ENCODE results near the gene RAB7A. TPM values are rescaled to one million over a fixed set of nuclear protein-coding genes. Genes with fewer than 3 reads are reported as not detected.
A peak's percentile ranks its signal among the peaks of the same experiment; 100 is the strongest.
"Not testable (repeated sequence)": the region's sequence is repeated elsewhere in the genome, so short reads cannot be mapped to it uniquely, and the experiment has no call there.

Gene RAB7A
- total RNA-seq, 2 donors from 2014 or later = 283 to 314 TPM

- no peak for ATAC-seq
- Mint-ChIP-seq H3K27ac (no peak overlapping the region), H3K36me3 (no peaks in the 10 kb centered on the region), H3K9me3 (no peaks in the 10 kb centered on the region)
- DNase-seq (ENCODE audit: low spot score in 2 of 2) = no peak
Observed at GRCh38 chr3:128707928-128708494, 18.0 kb upstream of the RAB7A start.

- Mint-ChIP-seq H3K9me3 (no peaks in the 10 kb centered on the region), H3K27ac (peak overlapping the region in 1 of 2 donors; percentile 35), H3K36me3 (no peaks in the 10 kb centered on the region)
- DNase-seq (ENCODE audit: low spot score in 2 of 2) (no peak), ATAC-seq (no peak)
Observed at GRCh38 chr3:128709038-128709437, 16.9 kb upstream of the RAB7A start.

- no peak overlapping the region for H3K27ac Mint-ChIP-seq
- ATAC-seq = no peak
- DNase-seq (ENCODE audit: low spot score in 2 of 2) = no peak
- no peaks in the 10 kb centered on the region for H3K36me3 Mint-ChIP-seq
- H3K9me3 Mint-ChIP-seq = no peaks in the 10 kb centered on the region
Observed at GRCh38 chr3:128709506-128710210, 16.3 kb upstream of the RAB7A start.

GRCh38 chr3:128710816-128711433, 15.1 kb upstream of the RAB7A start:
- ATAC-seq (no peak), DNase-seq (ENCODE audit: low spot score in 2 of 2) (no peak)
- Mint-ChIP-seq H3K27ac (no peak overlapping the region), H3K36me3 (no peaks in the 10 kb centered on the region), H3K9me3 (peaks cover 0 to 4% of the 10 kb centered on the region in 2 donors)

GRCh38 chr3:128712848-128713247, 13.1 kb upstream of the RAB7A start:
- ATAC-seq (no peak), DNase-seq (ENCODE audit: low spot score in 2 of 2) (no peak)
- no peak overlapping the region for H3K27ac Mint-ChIP-seq
- H3K36me3 Mint-ChIP-seq = no peaks in the 10 kb centered on the region
- peaks cover 0 to 4% of the 10 kb centered on the region in 2 donors for H3K9me3 Mint-ChIP-seq

- ATAC-seq = peak; percentile 55 to 95
- DNase-seq (ENCODE audit: low spot score in 2 of 2) = peak; percentile 12 to 68
- H3K27ac Mint-ChIP-seq = peak overlapping the region; percentile 58 to 60
- H3K9me3 Mint-ChIP-seq = peaks cover 0 to 4% of the 10 kb centered on the region in 2 donors
- no peaks in the 10 kb centered on the region for H3K36me3 Mint-ChIP-seq
Observed at GRCh38 chr3:128714887-128715491, 11.0 kb upstream of the RAB7A start.

GRCh38 chr3:128718892-128719291, 7.1 kb upstream of the RAB7A start:
- not testable (repeated sequence) for H3K9me3 Mint-ChIP-seq, ATAC-seq, H3K36me3 Mint-ChIP-seq, H3K27ac Mint-ChIP-seq
- peak in 1 of 2 donors; percentile 20 for DNase-seq (ENCODE audit: low spot score in 2 of 2)

GRCh38 chr3:128720891-128721290, 5.1 kb upstream of the RAB7A start:
- Mint-ChIP-seq H3K27ac (no peak overlapping the region), H3K9me3 (peaks cover 0 to 12% of the 10 kb centered on the region in 2 donors), H3K36me3 (peaks cover 0 to 9% of the 10 kb centered on the region in 2 donors)
- DNase-seq (ENCODE audit: low spot score in 2 of 2) = no peak
- ATAC-seq = no peak

GRCh38 chr3:128723477-128723876, 2.5 kb upstream of the RAB7A start:
- DNase-seq (ENCODE audit: low spot score in 2 of 2) = no peak
- no peak overlapping the region for H3K27ac Mint-ChIP-seq
- peaks cover 0 to 12% of the 10 kb centered on the region in 2 donors for H3K9me3 Mint-ChIP-seq
- peaks cover 18% of the 10 kb centered on the region in 2 donors for H3K36me3 Mint-ChIP-seq
- no peak for ATAC-seq

GRCh38 chr3:128725547-128726022, 398 bp upstream of the RAB7A start:
- peaks cover 18 to 28% of the 10 kb centered on the region in 2 donors for H3K36me3 Mint-ChIP-seq
- peak overlapping the region; percentile 88 to 96 for H3K27ac Mint-ChIP-seq
- peaks cover 0 to 12% of the 10 kb centered on the region in 2 donors for H3K9me3 Mint-ChIP-seq
- ATAC-seq (no peak), DNase-seq (ENCODE audit: low spot score in 2 of 2) (no peak)

GRCh38 chr3:128727059-128727458, 1.1 kb downstream of the RAB7A start:
- no peak for ATAC-seq
- Mint-ChIP-seq H3K9me3 (peaks cover 0 to 12% of the 10 kb centered on the region in 2 donors), H3K27ac (peak overlapping the region; percentile 88 to 98), H3K36me3 (peaks cover 18 to 28% of the 10 kb centered on the region in 2 donors)
- DNase-seq (ENCODE audit: low spot score in 2 of 2) = no peak

- Mint-ChIP-seq H3K27ac (peak overlapping the region; percentile 82 to 88), H3K36me3 (peaks cover 18 to 32% of the 10 kb centered on the region in 2 donors)
Observed at GRCh38 chr3:128727485-128727884, 1.5 kb downstream of the RAB7A start.

GRCh38 chr3:128727996-128728395, 2.0 kb downstream of the RAB7A start:
- peaks cover 0 to 12% of the 10 kb centered on the region in 2 donors for H3K9me3 Mint-ChIP-seq
- ATAC-seq (no peak), DNase-seq (ENCODE audit: low spot score in 2 of 2) (no peak)
- H3K27ac Mint-ChIP-seq = peak overlapping the region; percentile 65 to 88
- H3K36me3 Mint-ChIP-seq = peaks cover 18 to 37% of the 10 kb centered on the region in 2 donors

More at GRCh38 chr3:128727485-128727884, 1.5 kb downstream of the RAB7A start:
- ATAC-seq (no peak), DNase-seq (ENCODE audit: low spot score in 2 of 2) (no peak)
- peaks cover 0 to 12% of the 10 kb centered on the region in 2 donors for H3K9me3 Mint-ChIP-seq

GRCh38 chr3:128728521-128728920, 2.5 kb downstream of the RAB7A start:
- peaks cover 0 to 12% of the 10 kb centered on the region in 2 donors for H3K9me3 Mint-ChIP-seq
- not testable (repeated sequence) for ATAC-seq; DNase-seq (ENCODE audit: low spot score in 2 of 2)
- peak overlapping the region in 1 of 2 donors; percentile 65 for H3K27ac Mint-ChIP-seq
- H3K36me3 Mint-ChIP-seq = peaks cover 18 to 42% of the 10 kb centered on the region in 2 donors

GRCh38 chr3:128730471-128730870, 4.5 kb downstream of the RAB7A start:
- no peak for DNase-seq (ENCODE audit: low spot score in 2 of 2)
- peak overlapping the region; percentile 62 to 77 for H3K27ac Mint-ChIP-seq
- H3K36me3 Mint-ChIP-seq = peaks cover 13 to 60% of the 10 kb centered on the region in 2 donors
- peaks cover 0 to 3% of the 10 kb centered on the region in 2 donors for H3K9me3 Mint-ChIP-seq
- ATAC-seq = peak in 1 of 2 donors; percentile 18

GRCh38 chr3:128734523-128735189, 8.7 kb downstream of the RAB7A start:
- DNase-seq (ENCODE audit: low spot score in 2 of 2) (no peak), ATAC-seq (peak in 1 of 2 donors; percentile 17)
- Mint-ChIP-seq H3K27ac (peak overlapping the region; percentile 1 to 10), H3K36me3 (peaks cover 7 to 55% of the 10 kb centered on the region in 2 donors), H3K9me3 (no peaks in the 10 kb centered on the region)
